Right ventricle myocardium superior (tissue), 1 donor: ENCODE measurements around the gene NXPH3. TPM values are rescaled to one million over a fixed set of nuclear protein-coding genes. Genes with fewer than 3 reads are reported as not detected.
"Not testable (repeated sequence)": the region's sequence is repeated elsewhere in the genome, so short reads cannot be mapped to it uniquely, and the experiment has no call there.

Source experiments
- ATAC-seq: fragments of 200-7000 bp; cut with Tn5 transposase; one replicate; pipeline ENCODE4 v1.9.1; 2020; ENCODE audit warnings: mild to moderate bottlenecking; ENCODE audit not compliant: poor library complexity
- DNase-seq: peaks from one replicate; pipeline ENCODE4 v3.0.0-alpha.2; 2020
- intact Hi-C: fragments of 100-400 bp; cut with DNase I; formaldehyde crosslinking; loops from one replicate; pipeline ENCODE4 v1.11.2; 2022
- long read RNA-seq: library from polyadenylated mRNA; unstranded; transcript quantifications from one replicate; pipeline ENCODE4 v2.0.0, GENCODE V29; 2021
- total RNA-seq: library from RNA; stranded (reverse); fragmentation: NEBNext Ultra II Directional; extraction: Animal tissue kit (Norgen Biotek cat#: 25700); gene quantifications from one replicate; pipeline ENCODE4 v1.2.1, GENCODE V29; 2021
- donor health status: DM: no; HTN: yes; CAD: no; lungs with severe emphysema.

NXPH3 gene
- total RNA-seq = 3.7 TPM
- long read RNA-seq, full-length matches to known transcripts = 4 of 4 reads
- long read RNA-seq, partial matches to known transcripts = 0 of 4 reads
- long read RNA-seq, other reads (novel, unspliced or antisense) = 0 of 4 reads

GRCh38 chr17:49575679-49576087 lies at the start of gene NXPH3:
TSS of gene NXPH3 (plus strand) at chr17:49575871. CDS start at chr17:49576220, 349 bp downstream.
- peak; percentile 75 for ATAC-seq
- intact Hi-C loops = loop anchor here (10.0 kb wide), 1 partner anchor 279 kb away; no protein-coding TSS in a partner anchor

GRCh38 chr17:49527927-49528651 lies 47.6 kb upstream of the NXPH3 start:
- intact Hi-C loops = no loop called here
- no peak for DNase-seq
- ATAC-seq = no peak

More at GRCh38 chr17:49575679-49576087, at the start of gene NXPH3:
- peak; percentile 83 for DNase-seq

GRCh38 chr17:49528966-49529365 lies 46.7 kb upstream of the NXPH3 start:
- intact Hi-C loops = no loop called here
- ATAC-seq = no peak
- DNase-seq = no peak

GRCh38 chr17:49530118-49530517 lies 45.6 kb upstream of the NXPH3 start:
- intact Hi-C loops = no loop called here
- ATAC-seq (no peak), DNase-seq (no peak)

GRCh38 chr17:49543860-49544259 lies 31.8 kb upstream of the NXPH3 start:
- DNase-seq (no peak), ATAC-seq (no peak)
- intact Hi-C loops = no loop called here

- ATAC-seq (no peak), DNase-seq (no peak)
- intact Hi-C loops = loop anchor here (5.0 kb wide), 1 partner anchor 48 kb away; the partner anchor contains the start of gene NGFR
Observed at GRCh38 chr17:49545007-49545660, 30.5 kb upstream of the NXPH3 start.

GRCh38 chr17:49545806-49546545 lies 29.7 kb upstream of the NXPH3 start:
- intact Hi-C loops = loop anchor here (5.0 kb wide), 1 partner anchor 49 kb away; the partner anchor contains the start of gene NGFR
- DNase-seq = no peak
- ATAC-seq = no peak

- ATAC-seq (no peak), DNase-seq (no peak)
- intact Hi-C loops = loop anchor here (5.0 kb wide), 1 partner anchor 50 kb away; the partner anchor contains the start of gene NGFR
Observed at GRCh38 chr17:49546546-49547535, 28.8 kb upstream of the NXPH3 start.

- peak; percentile 68 for ATAC-seq
- DNase-seq = no peak
- intact Hi-C loops = loop anchor here (5.0 kb wide), 1 partner anchor 50 kb away; the partner anchor contains the start of gene NGFR
Observed at GRCh38 chr17:49547566-49547965, 28.1 kb upstream of the NXPH3 start.

GRCh38 chr17:49548051-49548505 lies 27.6 kb upstream of the NXPH3 start:
- intact Hi-C loops = loop anchor here (2.0 to 5.0 kb wide), 2 partner anchors 51 to 113 kb away; partner anchors contain the start of gene NGFR
- peak; percentile 76 for ATAC-seq
- DNase-seq = no peak

- ATAC-seq (peak; percentile 78), DNase-seq (peak; percentile 79)
- intact Hi-C loops = loop anchor here (2.0 to 5.0 kb wide), 2 partner anchors 51 to 114 kb away; partner anchors contain the start of gene NGFR
Observed at GRCh38 chr17:49548506-49549310, 27.0 kb upstream of the NXPH3 start.

- ATAC-seq (no peak), DNase-seq (no peak)
- intact Hi-C loops = loop anchor here (2.0 to 5.0 kb wide), 2 partner anchors 52 to 114 kb away; partner anchors contain the start of gene NGFR
Observed at GRCh38 chr17:49549311-49549605, 26.4 kb upstream of the NXPH3 start.

GRCh38 chr17:49549691-49550678 lies 25.7 kb upstream of the NXPH3 start:
- ATAC-seq (no peak), DNase-seq (no peak)
- intact Hi-C loops = loop anchor here (2.0 to 5.0 kb wide), 2 partner anchors 53 to 115 kb away; partner anchors contain the start of gene NGFR

- ATAC-seq, DNase-seq, intact Hi-C loops: not testable (repeated sequence)
Observed at GRCh38 chr17:49550764-49551163, 24.9 kb upstream of the NXPH3 start.

GRCh38 chr17:49551221-49552069 lies 24.2 kb upstream of the NXPH3 start:
- intact Hi-C loops = no loop called here
- DNase-seq (no peak), ATAC-seq (no peak)
